ENCODE measurements around the gene MOSPD3.

The MOSPD3 gene

GRCh38 chr7:100578246-100579183 is 33.8 kb upstream of the MOSPD3 start:
- DNase-seq (ENCODE audit: low read depth, low spot score): no peak
- ChIA-PET POLR2A (interaction anchor here (1.9 kb wide), 1 partner anchor 8 kb away, joined by 7 read pairs; the partner anchor contains the start of genes FBXO24 and LRCH4), CTCF (interaction anchor here (0.7 to 2.6 kb wide), 4 partner anchors 14 to 19 kb away, joined by 3 to 18 read pairs (median 4); no protein-coding TSS in a partner anchor)
- TF ChIP-seq, protein P1, sequence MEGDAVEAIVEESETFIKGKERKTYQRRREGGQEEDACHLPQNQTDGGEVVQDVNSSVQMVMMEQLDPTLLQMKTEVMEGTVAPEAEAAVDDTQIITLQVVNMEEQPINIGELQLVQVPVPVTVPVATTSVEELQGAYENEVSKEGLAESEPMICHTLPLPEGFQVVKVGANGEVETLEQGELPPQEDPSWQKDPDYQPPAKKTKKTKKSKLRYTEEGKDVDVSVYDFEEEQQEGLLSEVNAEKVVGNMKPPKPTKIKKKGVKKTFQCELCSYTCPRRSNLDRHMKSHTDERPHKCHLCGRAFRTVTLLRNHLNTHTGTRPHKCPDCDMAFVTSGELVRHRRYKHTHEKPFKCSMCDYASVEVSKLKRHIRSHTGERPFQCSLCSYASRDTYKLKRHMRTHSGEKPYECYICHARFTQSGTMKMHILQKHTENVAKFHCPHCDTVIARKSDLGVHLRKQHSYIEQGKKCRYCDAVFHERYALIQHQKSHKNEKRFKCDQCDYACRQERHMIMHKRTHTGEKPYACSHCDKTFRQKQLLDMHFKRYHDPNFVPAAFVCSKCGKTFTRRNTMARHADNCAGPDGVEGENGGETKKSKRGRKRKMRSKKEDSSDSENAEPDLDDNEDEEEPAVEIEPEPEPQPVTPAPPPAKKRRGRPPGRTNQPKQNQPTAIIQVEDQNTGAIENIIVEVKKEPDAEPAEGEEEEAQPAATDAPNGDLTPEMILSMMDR (IDR thresholded peaks at IDR 0.05; ENCODE audit: insufficient read depth, low read length, missing control alignments): no peak
- H3K4me3 ChIP-seq (ENCODE audit: low read depth, low read length): no peak overlapping the region

GRCh38 chr7:100580466-100581283 is 31.7 kb upstream of the MOSPD3 start:
- DNase-seq (ENCODE audit: low read depth, low spot score): no peak
- POLR2A ChIA-PET: no interaction called here
- TF ChIP-seq, protein P1 (IDR thresholded peaks at IDR 0.05; ENCODE audit: insufficient read depth, low read length, missing control alignments): no peak
- CTCF ChIA-PET: interaction anchor here (0.9 to 13.2 kb wide), 5 partner anchors 9 to 112 kb away, joined by 3 to 138 read pairs (median 6); no protein-coding TSS in a partner anchor
- no peak overlapping the region for H3K4me3 ChIP-seq (ENCODE audit: low read depth, low read length)

- ChIA-PET POLR2A (no interaction called here), CTCF (interaction anchor here (1.0 to 13.2 kb wide), 5 partner anchors 11 to 113 kb away, joined by 3 to 138 read pairs (median 6); no protein-coding TSS in a partner anchor)
- H3K4me3 ChIP-seq (ENCODE audit: low read depth, low read length): no peak overlapping the region
- DNase-seq (ENCODE audit: low read depth, low spot score): no peak
- TF ChIP-seq, protein P1 (IDR thresholded peaks at IDR 0.05; ENCODE audit: insufficient read depth, low read length, missing control alignments): no peak
These were observed 30.2 kb upstream of the MOSPD3 start for GRCh38 chr7:100582041-100582579.

DNA sequence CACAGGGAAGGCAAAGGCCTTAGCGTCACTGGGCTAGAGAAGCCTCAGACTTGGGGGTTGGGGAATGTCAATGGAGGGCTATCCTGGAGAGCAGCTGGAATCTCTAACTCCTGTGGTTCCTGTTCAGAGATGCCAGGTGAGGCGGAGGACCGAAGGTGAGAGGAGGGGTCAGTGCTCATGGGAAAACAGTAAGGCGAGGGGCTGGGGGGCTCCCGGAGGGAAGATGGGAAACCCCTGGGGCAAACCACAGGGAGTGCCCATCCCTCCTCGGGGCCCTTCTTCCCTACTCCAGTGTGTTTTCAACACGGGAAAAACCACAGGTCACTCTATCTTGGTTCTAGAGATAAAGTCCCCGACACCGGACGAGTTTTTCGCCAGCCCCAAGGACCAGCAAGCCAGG is 29.7 kb upstream of the MOSPD3 start:
- POLR2A ChIA-PET: no interaction called here
- CTCF ChIA-PET: interaction anchor here (1.1 to 13.2 kb wide), 3 partner anchors 20 to 114 kb away, joined by 3 to 138 read pairs (median 7); no protein-coding TSS in a partner anchor
- no peak overlapping the region for H3K4me3 ChIP-seq (ENCODE audit: low read depth, low read length)
- no peak for DNase-seq (ENCODE audit: low read depth, low spot score)
- TF ChIP-seq, protein P1 (IDR thresholded peaks at IDR 0.05; ENCODE audit: insufficient read depth, low read length, missing control alignments): no peak

DNA sequence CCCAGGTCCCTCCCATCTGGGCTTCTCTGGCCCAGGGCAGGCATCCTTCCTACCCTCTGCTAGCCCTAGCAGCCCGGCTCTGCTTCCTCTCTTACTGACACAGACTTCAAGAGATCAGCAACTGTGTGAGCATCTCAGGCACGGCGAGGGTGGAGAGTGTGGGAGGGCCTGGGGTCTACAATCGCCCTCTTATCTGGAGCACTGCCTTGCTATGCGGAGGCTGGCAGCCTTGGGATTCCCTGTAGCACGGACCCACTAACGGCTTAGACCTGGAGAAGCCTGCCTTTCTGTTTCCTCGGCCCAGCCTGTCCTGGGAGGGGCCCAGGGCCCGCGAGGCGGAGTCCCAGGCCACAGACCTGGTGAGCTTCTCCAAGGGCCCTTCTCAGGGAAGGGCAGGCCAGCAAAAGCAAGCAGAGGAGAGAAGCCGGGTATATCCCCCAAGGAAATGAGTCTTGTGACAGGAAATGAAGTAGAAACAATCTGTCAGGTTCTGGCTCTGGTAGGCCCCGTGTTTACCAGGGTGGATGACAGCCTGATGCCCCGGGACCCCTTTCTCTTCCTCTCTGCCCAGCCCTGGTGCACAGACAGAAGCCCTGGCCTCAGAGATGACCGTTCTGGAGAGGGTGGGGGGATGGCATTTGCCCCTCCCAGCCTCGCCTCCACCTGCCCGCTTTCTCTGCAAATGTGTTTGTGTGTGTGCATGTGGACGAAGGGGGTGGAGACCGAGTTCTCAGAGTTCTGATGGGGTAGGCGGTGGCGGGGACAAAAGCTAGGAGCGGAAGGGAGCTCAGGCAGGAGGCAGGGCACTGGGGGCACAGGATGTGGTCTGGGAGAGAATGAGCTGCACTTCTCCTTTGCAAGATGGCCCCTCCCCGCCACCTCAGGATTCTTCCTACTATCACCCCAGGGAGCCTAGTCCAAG is 28.9 kb upstream of the MOSPD3 start:
- ChIA-PET POLR2A (interaction anchor here (3.2 to 3.8 kb wide), 2 partner anchors 19 to 122 kb away, joined by 8 to 48 read pairs; partner anchors contain the start of genes PCOLCE and POP7), CTCF (interaction anchor here (1.1 to 13.2 kb wide), 7 partner anchors 11 to 114 kb away, joined by 3 to 138 read pairs (median 8); partner anchors contain the start of gene PCOLCE)
- H3K4me3 ChIP-seq (ENCODE audit: low read depth, low read length): peak overlapping the region; percentile 38

More for the DNA sequence above, 28.9 kb upstream of the MOSPD3 start:
- TF ChIP-seq, protein P1 (IDR thresholded peaks at IDR 0.05; ENCODE audit: insufficient read depth, low read length, missing control alignments): no peak
- no peak for DNase-seq (ENCODE audit: low read depth, low spot score)

Data from AG04449 (cell line).